Hematopoietic multipotent progenitor cell (in vitro differentiated cells): ENCODE measurements around the gene LRIT1. TPM values are rescaled to one million over a fixed set of nuclear protein-coding genes. Genes with fewer than 3 reads are reported as not detected.
A peak's percentile ranks its signal among the peaks of the same experiment; 100 is the strongest.

ENCODE experiments used
- DNase-seq, 3 donors: peaks; one replicate each; pipeline ENCODE4 v3.0.0-alpha.2; 2011 to 2015; ENCODE audit warnings: low read depth in 2 of 3, low spot score in 2 of 3
- total RNA-seq: library from RNA; depleted of rRNA; stranded (reverse); fragments of >200 nt; gene quantifications from one replicate; pipeline ENCODE4 v1.2.3, GENCODE V29; 2012

Gene LRIT1
- total RNA-seq, 1 donor = not detected

GRCh38 chr10:84254552-84255478, 13.5 kb upstream of the LRIT1 start:
- DNase-seq = peak in 1 of 3 donors; percentile 21

GRCh38 chr10:84248794-84249193, 7.4 kb upstream of the LRIT1 start:
- no peak for DNase-seq

- DNase-seq = no peak
Measured at GRCh38 chr10:84247496-84247895, 6.2 kb upstream of the LRIT1 start.

GRCh38 chr10:84244651-84245270, 3.4 kb upstream of the LRIT1 start, which contains the start of gene RGR:
Gene RGR (plus strand): TSS chr10:84245053. CDS start chr10:84245091, 38 bp downstream.
- DNase-seq = no peak

- DNase-seq = no peak
Measured at GRCh38 chr10:84243759-84244158, 2.4 kb upstream of the LRIT1 start.

GRCh38 chr10:84238909-84239308, 2.4 kb downstream of the LRIT1 start:
- DNase-seq = no peak

- DNase-seq = no peak
Measured at GRCh38 chr10:84237199-84238051, 3.9 kb downstream of the LRIT1 start.

GRCh38 chr10:84236807-84237198, 4.5 kb downstream of the LRIT1 start:
- no peak for DNase-seq

GRCh38 chr10:84235096-84235495, 6.2 kb downstream of the LRIT1 start:
- DNase-seq = no peak

- no peak for DNase-seq
Measured at GRCh38 chr10:84234479-84234878, 6.9 kb downstream of the LRIT1 start.

- DNase-seq = no peak
Measured at GRCh38 chr10:84233940-84234339, 7.4 kb downstream of the LRIT1 start.

GRCh38 chr10:84232376-84232775, 9.0 kb downstream of the LRIT1 start:
- no peak for DNase-seq

- DNase-seq = no peak
Measured at GRCh38 chr10:84230359-84230758, 11.0 kb downstream of the LRIT1 start.

GRCh38 chr10:84227810-84228209, 13.5 kb downstream of the LRIT1 start:
- DNase-seq = no peak

- DNase-seq = no peak
Measured at GRCh38 chr10:84226616-84227015, 14.7 kb downstream of the LRIT1 start.

- no peak for DNase-seq
Measured at GRCh38 chr10:84225427-84226173, 15.7 kb downstream of the LRIT1 start, which contains the start of gene LRIT2. Gene LRIT2 (minus strand): TSS chr10:84225544. CDS start chr10:84225520, 24 bp downstream.

GRCh38 chr10:84224411-84225028, 16.8 kb downstream of the LRIT1 start:
- peak in 1 of 3 donors; percentile 34 for DNase-seq

- DNase-seq = no peak
Measured at GRCh38 chr10:84221916-84222315, 19.4 kb downstream of the LRIT1 start.

GRCh38 chr10:84217746-84218145, 23.6 kb downstream of the LRIT1 start:
- DNase-seq = no peak

- DNase-seq = no peak
Measured at GRCh38 chr10:84216834-84217233, 24.5 kb downstream of the LRIT1 start.
